ENCODE measurements around the gene CACNA1C. TPM values are rescaled to one million over a fixed set of nuclear protein-coding genes. Genes with fewer than 3 reads are reported as not detected.

Gene CACNA1C
- total and polyA plus RNA-seq, 2 donors (not counting 1 experiment from before 2014, with no cell fraction given) = 7.6 to 11.4 TPM

- H3K4me2 ChIP-seq (ENCODE audit: extremely low read depth, insufficient read depth, low read length) = no peak overlapping the region
- H3K27ac ChIP-seq (ENCODE audit: insufficient read depth, low read length) = no peak overlapping the region
- no peak overlapping the region for H3K4me3 ChIP-seq (replicated peaks in 1 of 4; ENCODE audit: control extremely low read depth in 1 of 4, insufficient read depth in 1 of 4, low read depth in 3 of 4, low read length in 4 of 4)
- H3K27me3 ChIP-seq (ENCODE audit: control insufficient read depth, insufficient read depth, low read length) = no peaks in the 10 kb centered on the region
- H2AFZ ChIP-seq (ENCODE audit: low read length) = no peak overlapping the region
- H3K9me3 ChIP-seq (ENCODE audit: control insufficient read depth, insufficient read depth, low read depth, low read length) = no peaks in the 10 kb centered on the region
- TF ChIP-seq CTCF (conservative IDR thresholded peaks at IDR 0.05 in 1 of 2, IDR thresholded peaks at IDR 0.05 in 1 of 2; ENCODE audit: low read depth in 1 of 2, low read length in 2 of 2) (no peak), EZH2 (IDR thresholded peaks at IDR 0.05; ENCODE audit: low read length, missing control alignments) (no peak)
- H3K79me2 ChIP-seq (ENCODE audit: control insufficient read depth, insufficient read depth, low read length) = no peaks in the 10 kb centered on the region
- H3K9ac ChIP-seq (ENCODE audit: insufficient read depth, low read length) = no peak overlapping the region
- no peaks in the 10 kb centered on the region for H3K4me1 ChIP-seq (ENCODE audit: control insufficient read depth, extremely low read depth, insufficient read depth, low read length)
- H3K36me3 ChIP-seq (ENCODE audit: control insufficient read depth, insufficient read depth, low read length) = peaks cover 3% of the 10 kb centered on the region
- peaks cover 2% of the 10 kb centered on the region for H4K20me1 ChIP-seq (ENCODE audit: control insufficient read depth, extremely low read depth, insufficient read depth, low read length)
- DNase-seq (ENCODE audit: low read depth in 2 of 2) = no peak
These were observed 597.7 kb downstream of the CACNA1C start for GRCh38 chr12:2650261-2651067.

GRCh38 chr12:2651068-2651965 lies 598.5 kb downstream of the CACNA1C start:
- Histone ChIP-seq H3K27ac (ENCODE audit: insufficient read depth, low read length) (no peak overlapping the region), H2AFZ (ENCODE audit: low read length) (no peak overlapping the region), H3K27me3 (ENCODE audit: control insufficient read depth, insufficient read depth, low read length) (no peaks in the 10 kb centered on the region), H3K9ac (ENCODE audit: insufficient read depth, low read length) (no peak overlapping the region), H4K20me1 (ENCODE audit: control insufficient read depth, extremely low read depth, insufficient read depth, low read length) (peaks cover 2% of the 10 kb centered on the region), H3K9me3 (ENCODE audit: control insufficient read depth, insufficient read depth, low read depth, low read length) (no peaks in the 10 kb centered on the region), H3K4me2 (ENCODE audit: extremely low read depth, insufficient read depth, low read length) (no peak overlapping the region), H3K79me2 (ENCODE audit: control insufficient read depth, insufficient read depth, low read length) (no peaks in the 10 kb centered on the region), H3K4me3 (replicated peaks in 1 of 4; ENCODE audit: control extremely low read depth in 1 of 4, insufficient read depth in 1 of 4, low read depth in 3 of 4, low read length in 4 of 4) (no peak overlapping the region), H3K36me3 (ENCODE audit: control insufficient read depth, insufficient read depth, low read length) (peaks cover 3% of the 10 kb centered on the region), H3K4me1 (ENCODE audit: control insufficient read depth, extremely low read depth, insufficient read depth, low read length) (no peaks in the 10 kb centered on the region)
- no peak for DNase-seq (ENCODE audit: low read depth in 2 of 2)
- TF ChIP-seq CTCF (conservative IDR thresholded peaks at IDR 0.05 in 1 of 2, IDR thresholded peaks at IDR 0.05 in 1 of 2; ENCODE audit: low read depth in 1 of 2, low read length in 2 of 2) = no peak
- TF ChIP-seq EZH2 (IDR thresholded peaks at IDR 0.05; ENCODE audit: low read length, missing control alignments) = no peak

DNA sequence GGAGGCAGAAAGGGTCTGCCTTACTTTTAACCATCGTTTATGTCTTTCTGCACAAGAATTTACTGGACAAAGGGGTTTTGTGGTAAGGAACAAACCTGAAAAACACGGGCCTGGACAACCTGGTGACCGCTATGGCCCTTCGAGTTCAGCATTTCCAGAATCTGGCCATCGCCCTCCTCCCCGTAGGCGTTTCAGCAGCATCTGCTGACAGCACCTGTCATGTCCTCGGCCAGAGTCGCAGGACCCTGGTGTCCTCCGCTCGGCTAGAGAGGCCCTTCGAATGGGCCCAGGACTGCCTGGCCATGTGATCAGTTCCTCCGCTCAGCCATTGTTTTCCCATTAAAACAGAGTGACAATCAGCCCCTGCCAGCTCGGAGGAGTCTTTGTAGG lies 599.2 kb downstream of the CACNA1C start:
- Histone ChIP-seq H3K9me3 (ENCODE audit: control insufficient read depth, insufficient read depth, low read depth, low read length) (no peaks in the 10 kb centered on the region), H3K4me1 (ENCODE audit: control insufficient read depth, extremely low read depth, insufficient read depth, low read length) (no peaks in the 10 kb centered on the region), H3K27me3 (ENCODE audit: control insufficient read depth, insufficient read depth, low read length) (no peaks in the 10 kb centered on the region)

More for the DNA sequence above, 599.2 kb downstream of the CACNA1C start:
- H3K9ac ChIP-seq (ENCODE audit: insufficient read depth, low read length) = no peak overlapping the region
- H3K79me2 ChIP-seq (ENCODE audit: control insufficient read depth, insufficient read depth, low read length) = no peaks in the 10 kb centered on the region
- H4K20me1 ChIP-seq (ENCODE audit: control insufficient read depth, extremely low read depth, insufficient read depth, low read length) = peaks cover 2% of the 10 kb centered on the region
- peaks cover 3% of the 10 kb centered on the region for H3K36me3 ChIP-seq (ENCODE audit: control insufficient read depth, insufficient read depth, low read length)
- no peak overlapping the region for H3K27ac ChIP-seq (ENCODE audit: insufficient read depth, low read length)
- no peak overlapping the region for H3K4me3 ChIP-seq (replicated peaks in 1 of 4; ENCODE audit: control extremely low read depth in 1 of 4, insufficient read depth in 1 of 4, low read depth in 3 of 4, low read length in 4 of 4)
- no peak for DNase-seq (ENCODE audit: low read depth in 2 of 2)
- TF ChIP-seq EZH2 (IDR thresholded peaks at IDR 0.05; ENCODE audit: low read length, missing control alignments) (no peak), CTCF (conservative IDR thresholded peaks at IDR 0.05 in 1 of 2, IDR thresholded peaks at IDR 0.05 in 1 of 2; ENCODE audit: low read depth in 1 of 2, low read length in 2 of 2) (no peak)
- H2AFZ ChIP-seq (ENCODE audit: low read length) = no peak overlapping the region
- H3K4me2 ChIP-seq (ENCODE audit: extremely low read depth, insufficient read depth, low read length) = no peak overlapping the region
